ENCODE measurements around the gene CFI.

CFI gene

GRCh38 chr4:109730619-109731545 lies 70.9 kb downstream of the CFI start:
- no peak for DNase-seq (ENCODE audit: low spot score)

GRCh38 chr4:109729718-109730618 lies 71.8 kb downstream of the CFI start, which contains the start of gene PLA2G12A:
TSS of gene PLA2G12A (minus strand) at chr4:109730070. CDS start at chr4:109729809, 261 bp downstream.
- peak; percentile 78 for DNase-seq (ENCODE audit: low spot score)

- peak; percentile 0 for DNase-seq (ENCODE audit: low spot score)
Measured at GRCh38 chr4:109729117-109729717, 72.6 kb downstream of the CFI start.

- DNase-seq (ENCODE audit: low spot score) = no peak
Measured at GRCh38 chr4:109728385-109728784, 73.4 kb downstream of the CFI start.

GRCh38 chr4:109723110-109723509 lies 78.7 kb downstream of the CFI start:
- DNase-seq (ENCODE audit: low spot score) = no peak

GRCh38 chr4:109722357-109722756 lies 79.4 kb downstream of the CFI start:
- DNase-seq (ENCODE audit: low spot score) = no peak

GRCh38 chr4:109721033-109721432 lies 80.8 kb downstream of the CFI start:
- no peak for DNase-seq (ENCODE audit: low spot score)

GRCh38 chr4:109719604-109720003 lies 82.2 kb downstream of the CFI start:
- no peak for DNase-seq (ENCODE audit: low spot score)

GRCh38 chr4:109718759-109719158 lies 83.0 kb downstream of the CFI start:
- no peak for DNase-seq (ENCODE audit: low spot score)

GRCh38 chr4:109713500-109713899 lies 88.3 kb downstream of the CFI start:
- DNase-seq (ENCODE audit: low spot score) = no peak

- DNase-seq (ENCODE audit: low spot score) = no peak
Measured at GRCh38 chr4:109708990-109709389, 92.8 kb downstream of the CFI start.

- DNase-seq (ENCODE audit: low spot score) = no peak
Measured at GRCh38 chr4:109708435-109708834, 93.4 kb downstream of the CFI start.

GRCh38 chr4:109703664-109704361 lies 98.0 kb downstream of the CFI start:
- DNase-seq (ENCODE audit: low spot score) = no peak

- peak; percentile 58 for DNase-seq (ENCODE audit: low spot score)
Measured at GRCh38 chr4:109702950-109703663, 98.7 kb downstream of the CFI start, which contains the start of gene CASP6. TSS of gene CASP6 (minus strand) at chr4:109703445. CDS start at chr4:109703395, 50 bp downstream.

GRCh38 chr4:109701566-109702410 lies 100.0 kb downstream of the CFI start:
- DNase-seq (ENCODE audit: low spot score) = no peak

GRCh38 chr4:109699553-109700225 lies 102.1 kb downstream of the CFI start:
- DNase-seq (ENCODE audit: low spot score) = no peak

GRCh38 chr4:109698656-109699055 lies 103.1 kb downstream of the CFI start:
- DNase-seq (ENCODE audit: low spot score) = no peak

- no peak for DNase-seq (ENCODE audit: low spot score)
Measured at GRCh38 chr4:109691411-109691920, 110.3 kb downstream of the CFI start.

Measured in putamen (tissue), 1 donor.